PC-3 (cell line): ENCODE measurements around the gene CMKLR1. TPM values are rescaled to one million over a fixed set of nuclear protein-coding genes. Genes with fewer than 3 reads are reported as not detected.

Experiments used
- ATAC-seq: fragments of 200-7000 bp; cut with Tn5 transposase; 2 replicates; pipeline ENCODE4 v1.9.1; 2020; ENCODE audit warnings: mild to moderate bottlenecking, moderate library complexity
- BruUV-seq: library from RNA; stranded (reverse); fragments of 400-500 nt; replicated peaks from 2 replicates; lab custom pipeline; 2021; lab: Mats Ljungman, UMichigan
- CTCF ChIA-PET: fragments of 300-600 bp; sonication (Branson Sonifier 250); formaldehyde crosslinking; loops from one replicate; lab custom pipeline; 2022; ENCODE audit warnings: antibody characterized with exemption; lab: Charles Lee
- POLR2A ChIA-PET: fragments of 300-600 bp; sonication (Branson Sonifier 250); formaldehyde crosslinking; loops from one replicate; lab custom pipeline; 2022; ENCODE audit warnings: antibody characterized with exemption; ENCODE audit not compliant: unreplicated experiment; lab: Charles Lee
- DNase-seq: peaks from one replicate; pipeline ENCODE4 v3.0.0-alpha.2; 2015
- H2AFZ ChIP-seq: fragments of 300-600 bp; sonication (generic); 2 replicates; pipeline ENCODE4 v1.6.0; 2016; ENCODE audit warnings: antibody characterized with exemption, low read length
- H3F3A ChIP-seq: fragments of 300-600 bp; sonication (generic); one replicate; pipeline ENCODE4 v1.6.0; 2017; ENCODE audit warnings: antibody characterized with exemption, low read length, control low read depth, mild to moderate bottlenecking; ENCODE audit not compliant: unreplicated experiment
- H3K27ac ChIP-seq: fragments of 300-600 bp; sonication (generic); 2 replicates; pipeline ENCODE4 v1.5.1; 2016; ENCODE audit warnings: mild to moderate bottlenecking, low read length
- H3K27me3 ChIP-seq: fragments of 300-600 bp; sonication (generic); 2 replicates; pipeline ENCODE4 v1.6.1; 2016; ENCODE audit warnings: low read length, mixed read lengths
- H3K36me3 ChIP-seq: fragments of 300-600 bp; sonication (generic); 2 replicates; pipeline ENCODE4 v1.6.1; 2016; ENCODE audit warnings: low read depth, mixed run types, low read length, mixed read lengths
- H3K4me1 ChIP-seq: fragments of 300-600 bp; sonication (generic); 2 replicates; pipeline ENCODE4 v1.5.1; 2016; ENCODE audit warnings: low read length; ENCODE audit not compliant: insufficient read depth
- H3K4me2 ChIP-seq: fragments of 300-600 bp; sonication (generic); 2 replicates; pipeline ENCODE4 v1.6.0; 2016; ENCODE audit warnings: low read length
- H3K4me3 ChIP-seq: fragments of 300-600 bp; sonication (generic); 2 replicates; pipeline ENCODE4 v1.5.1; 2016; ENCODE audit warnings: mild to moderate bottlenecking, low read length, mixed read lengths
- H3K79me2 ChIP-seq: fragments of 300-600 bp; sonication (generic); 2 replicates; pipeline ENCODE4 v1.6.1; 2017; ENCODE audit warnings: low read length, mixed read lengths
- H3K9ac ChIP-seq: fragments of 300-600 bp; sonication (generic); 2 replicates; pipeline ENCODE4 v1.6.0; 2016; ENCODE audit warnings: mild to moderate bottlenecking, low read length
- H3K9me2 ChIP-seq: fragments of 300-600 bp; sonication (generic); replicated peaks from 2 replicates; pipeline ENCODE4 v1.6.1; 2016; ENCODE audit warnings: mixed run types, low read length, mixed read lengths
- H3K9me3 ChIP-seq: fragments of 300-600 bp; sonication (generic); 2 replicates; pipeline ENCODE4 v1.6.1; 2016; ENCODE audit warnings: low read length, mixed read lengths
- H4K20me1 ChIP-seq: fragments of 300-600 bp; sonication (generic); 2 replicates; pipeline ENCODE4 v1.6.1; 2016; ENCODE audit warnings: low read length, mixed read lengths
- EZH2 ChIP-seq: fragments of 300-600 bp; sonication (generic); IDR thresholded peaks from one replicate; pipeline ENCODE4 v1.6.1; 2017; ENCODE audit warnings: antibody characterized with exemption, mild to moderate bottlenecking, low read length; ENCODE audit not compliant: unreplicated experiment
- EZH2phosphoT487 ChIP-seq: fragments of 300-600 bp; sonication (generic); IDR thresholded peaks from 2 replicates; pipeline ENCODE4 v1.6.1; 2018; ENCODE audit warnings: mild to moderate bottlenecking, antibody characterized with exemption, low read length, borderline replicate concordance
- intact Hi-C: fragments of 100-400 bp; cut with micrococcal nuclease; formaldehyde crosslinking; loops from 2 replicates; pipeline ENCODE4 v1.9.0; 2023
- total RNA-seq: library from RNA; depleted of rRNA; stranded (reverse); fragments of >200 nt; gene quantifications from 2 replicates; pipeline ENCODE4 v1.2.3, GENCODE V29; 2014
- TF ChIP-seq, protein P1 (sequence below): fragments of 300-600 bp; sonication (generic); conservative IDR thresholded peaks from 2 replicates; pipeline ENCODE4 v1.5.1; 2017; ENCODE audit warnings: antibody characterized with exemption, low read depth, mild to moderate bottlenecking, low read length

CMKLR1 gene
- total RNA-seq, 1 experiment from 2014 or later: not detected

- DNase-seq (no peak), ATAC-seq (no peak)
- Histone ChIP-seq H3K27ac (no peak overlapping the region), H3F3A (no peaks in the 10 kb centered on the region), H3K4me2 (no peak overlapping the region), H3K27me3 (peaks cover 3% of the 10 kb centered on the region; the same call in 1 of the 2 replicates), H3K9me3 (no peaks in the 10 kb centered on the region), H2AFZ (no peak overlapping the region), H4K20me1 (no peaks in the 10 kb centered on the region), H3K9ac (no peak overlapping the region), H3K4me3 (no peak overlapping the region), H3K9me2 (no peaks in the 10 kb centered on the region), H3K4me1 (no peaks in the 10 kb centered on the region), H3K36me3 (no peaks in the 10 kb centered on the region), H3K79me2 (no peaks in the 10 kb centered on the region)
- CTCF ChIA-PET: no interaction called here
- no TSS peak for BruUV-seq
- intact Hi-C loops: no loop called here
- TF ChIP-seq EZH2phosphoT487: no peak
- no peak for TF ChIP-seq EZH2
- TF ChIP-seq, protein P1, sequence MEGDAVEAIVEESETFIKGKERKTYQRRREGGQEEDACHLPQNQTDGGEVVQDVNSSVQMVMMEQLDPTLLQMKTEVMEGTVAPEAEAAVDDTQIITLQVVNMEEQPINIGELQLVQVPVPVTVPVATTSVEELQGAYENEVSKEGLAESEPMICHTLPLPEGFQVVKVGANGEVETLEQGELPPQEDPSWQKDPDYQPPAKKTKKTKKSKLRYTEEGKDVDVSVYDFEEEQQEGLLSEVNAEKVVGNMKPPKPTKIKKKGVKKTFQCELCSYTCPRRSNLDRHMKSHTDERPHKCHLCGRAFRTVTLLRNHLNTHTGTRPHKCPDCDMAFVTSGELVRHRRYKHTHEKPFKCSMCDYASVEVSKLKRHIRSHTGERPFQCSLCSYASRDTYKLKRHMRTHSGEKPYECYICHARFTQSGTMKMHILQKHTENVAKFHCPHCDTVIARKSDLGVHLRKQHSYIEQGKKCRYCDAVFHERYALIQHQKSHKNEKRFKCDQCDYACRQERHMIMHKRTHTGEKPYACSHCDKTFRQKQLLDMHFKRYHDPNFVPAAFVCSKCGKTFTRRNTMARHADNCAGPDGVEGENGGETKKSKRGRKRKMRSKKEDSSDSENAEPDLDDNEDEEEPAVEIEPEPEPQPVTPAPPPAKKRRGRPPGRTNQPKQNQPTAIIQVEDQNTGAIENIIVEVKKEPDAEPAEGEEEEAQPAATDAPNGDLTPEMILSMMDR: no peak
- POLR2A ChIA-PET: no interaction called here
These were observed 69.9 kb downstream of the CMKLR1 start for GRCh38 chr12:108269224-108269623.

- TF ChIP-seq EZH2phosphoT487 (no peak), EZH2 (no peak)
- TF ChIP-seq, protein P1: no peak
- H3K36me3 ChIP-seq: no peaks in the 10 kb centered on the region
- no peak overlapping the region for H3K4me3 ChIP-seq
- H3K4me2 ChIP-seq: no peak overlapping the region
- H4K20me1 ChIP-seq: no peaks in the 10 kb centered on the region
- no peak overlapping the region for H3K9ac ChIP-seq
- H3K9me3 ChIP-seq: no peaks in the 10 kb centered on the region
- H3K79me2 ChIP-seq: no peaks in the 10 kb centered on the region
- CTCF ChIA-PET: no interaction called here
- no peaks in the 10 kb centered on the region for H3F3A ChIP-seq
- no peaks in the 10 kb centered on the region for H3K9me2 ChIP-seq
- peaks cover 11% of the 10 kb centered on the region; the same call in 1 of the 2 replicates for H3K27me3 ChIP-seq
- H2AFZ ChIP-seq: no peak overlapping the region
- intact Hi-C loops: no loop called here
- POLR2A ChIA-PET: no interaction called here
- H3K27ac ChIP-seq: no peak overlapping the region
- DNase-seq (no peak), ATAC-seq (no peak)
- BruUV-seq: no TSS peak
- no peaks in the 10 kb centered on the region for H3K4me1 ChIP-seq
These were observed 70.7 kb downstream of the CMKLR1 start for GRCh38 chr12:108268397-108268796.

- H3K4me2 ChIP-seq: no peak overlapping the region
- no peaks in the 10 kb centered on the region for H3F3A ChIP-seq
- no peaks in the 10 kb centered on the region for H3K36me3 ChIP-seq
- ATAC-seq (no peak), DNase-seq (no peak)
- POLR2A ChIA-PET: no interaction called here
- intact Hi-C loops: no loop called here
- no peaks in the 10 kb centered on the region for H3K79me2 ChIP-seq
- TF ChIP-seq, protein P1: no peak
- TF ChIP-seq EZH2 (no peak), EZH2phosphoT487 (no peak)
- no peak overlapping the region for H3K9ac ChIP-seq
- H2AFZ ChIP-seq: no peak overlapping the region
- no peak overlapping the region for H3K4me3 ChIP-seq
- no TSS peak for BruUV-seq
- CTCF ChIA-PET: no interaction called here
- no peaks in the 10 kb centered on the region for H3K9me2 ChIP-seq
- H4K20me1 ChIP-seq: no peaks in the 10 kb centered on the region
- no peaks in the 10 kb centered on the region for H3K9me3 ChIP-seq
- peaks cover 15% of the 10 kb centered on the region; the same call in 1 of the 2 replicates for H3K27me3 ChIP-seq
- H3K27ac ChIP-seq: no peak overlapping the region
- H3K4me1 ChIP-seq: no peaks in the 10 kb centered on the region
These were observed 71.7 kb downstream of the CMKLR1 start for GRCh38 chr12:108267450-108267849.
